WTC11 (cell line): Measurements from ENCODE around the gene TECRL. TPM values are rescaled to one million over a fixed set of nuclear protein-coding genes. Genes with fewer than 3 reads are reported as not detected.

Source experiments
- ATAC-seq: fragments of 200-7000 bp; cut with Tn5 transposase; 2 replicates; pipeline ENCODE4 v1.10.0; 2021; ENCODE audit warnings: mild to moderate bottlenecking, moderate library complexity
- CTCF ChIA-PET: fragments of 300-600 bp; sonication (Branson Sonifier 250); formaldehyde crosslinking; loops from one replicate; lab custom pipeline; 2021; ENCODE audit warnings: antibody characterized with exemption; lab: Charles Lee
- POLR2A ChIA-PET: fragments of 350-600 bp; sonication (Branson Sonifier 250); formaldehyde crosslinking; loops from one replicate; lab custom pipeline; 2021; ENCODE audit warnings: antibody characterized with exemption; lab: Charles Lee
- DNase-seq: peaks from one replicate; pipeline ENCODE4 v3.0.0; 2021; ENCODE audit warnings: low spot score
- H3K27ac Mint-ChIP-seq: 2 replicates; pipeline ENCODE4 v1.8.0; 2021; ENCODE audit warnings: mixed read lengths
- H3K27me3 Mint-ChIP-seq: 2 replicates; pipeline ENCODE4 v1.8.0; 2021; ENCODE audit warnings: low read depth, mild to moderate bottlenecking, moderate library complexity, mixed read lengths
- H3K36me3 Mint-ChIP-seq: 2 replicates; pipeline ENCODE4 v1.8.0; 2021; ENCODE audit warnings: mixed read lengths
- H3K4me1 Mint-ChIP-seq: 2 replicates; pipeline ENCODE4 v1.8.0; 2022; ENCODE audit warnings: mixed read lengths
- H3K4me3 Mint-ChIP-seq: 2 replicates; pipeline ENCODE4 v1.8.0; 2021; ENCODE audit warnings: mild to moderate bottlenecking, moderate library complexity, mixed read lengths
- H3K9me3 Mint-ChIP-seq: 2 replicates; pipeline ENCODE4 v1.8.0; 2021; ENCODE audit warnings: mixed read lengths
- ATF1 ChIP-seq: sonication (generic); formaldehyde crosslinking; IDR thresholded peaks from 2 replicates; pipeline ENCODE4 v1.8.1; 2023; ENCODE audit warnings: mild to moderate bottlenecking, moderate library complexity, missing genetic modification reagents
- ATF2 ChIP-seq: sonication (generic); formaldehyde crosslinking; IDR thresholded peaks from 2 replicates; pipeline ENCODE4 v1.8.1; 2022; ENCODE audit warnings: low read depth, missing genetic modification reagents, borderline replicate concordance
- ATF6 ChIP-seq: sonication (generic); formaldehyde crosslinking; IDR thresholded peaks from 2 replicates; pipeline ENCODE4 v1.8.1; 2023; ENCODE audit warnings: mild to moderate bottlenecking, missing genetic modification reagents
- CREB1 ChIP-seq: sonication (generic); formaldehyde crosslinking; IDR thresholded peaks from 2 replicates; pipeline ENCODE4 v1.8.0; 2023; ENCODE audit warnings: mild to moderate bottlenecking, missing genetic modification reagents
- E2F5 ChIP-seq: sonication (generic); formaldehyde crosslinking; IDR thresholded peaks from 2 replicates; pipeline ENCODE4 v1.8.1; 2022; ENCODE audit warnings: mild to moderate bottlenecking, moderate library complexity, missing genetic modification reagents
- FOXJ3 ChIP-seq: sonication (generic); formaldehyde crosslinking; IDR thresholded peaks from 2 replicates; pipeline ENCODE4 v1.9.0; 2021; ENCODE audit warnings: missing genetic modification reagents, mild to moderate bottlenecking, borderline replicate concordance
- GABPB1 ChIP-seq: sonication (generic); formaldehyde crosslinking; IDR thresholded peaks from 2 replicates; pipeline ENCODE4 v1.8.1; 2023; ENCODE audit warnings: mild to moderate bottlenecking, missing genetic modification reagents
- HMGXB4 ChIP-seq: sonication (generic); formaldehyde crosslinking; IDR thresholded peaks from 2 replicates; pipeline ENCODE4 v1.8.1; 2023; ENCODE audit warnings: mild to moderate bottlenecking, moderate library complexity, missing genetic modification reagents
- IRF1 ChIP-seq: sonication (generic); formaldehyde crosslinking; IDR thresholded peaks from 2 replicates; pipeline ENCODE4 v1.8.0; 2023; ENCODE audit warnings: missing genetic modification reagents
- IRF2 ChIP-seq: sonication (generic); formaldehyde crosslinking; IDR thresholded peaks from 2 replicates; pipeline ENCODE4 v1.8.0; 2022; ENCODE audit warnings: low read depth, missing genetic modification reagents, borderline replicate concordance
- NFE2L1 ChIP-seq: sonication (generic); formaldehyde crosslinking; IDR thresholded peaks from 2 replicates; pipeline ENCODE4 v1.8.1; 2023; ENCODE audit warnings: missing genetic modification reagents
- NR1H2 ChIP-seq: sonication (generic); formaldehyde crosslinking; IDR thresholded peaks from 2 replicates; pipeline ENCODE4 v1.9.0; 2021; ENCODE audit warnings: mild to moderate bottlenecking, moderate library complexity, missing genetic modification reagents
- SMAD4 ChIP-seq: sonication (generic); formaldehyde crosslinking; IDR thresholded peaks from 2 replicates; pipeline ENCODE4 v1.8.0; 2022; ENCODE audit warnings: mild to moderate bottlenecking, missing genetic modification reagents
- USF1 ChIP-seq: sonication (generic); formaldehyde crosslinking; IDR thresholded peaks from 2 replicates; pipeline ENCODE4 v1.8.0; 2022; ENCODE audit warnings: mild to moderate bottlenecking, missing genetic modification reagents
- USF2 ChIP-seq: sonication (generic); formaldehyde crosslinking; IDR thresholded peaks from 2 replicates; pipeline ENCODE4 v1.8.1; 2023; ENCODE audit warnings: mild to moderate bottlenecking, missing genetic modification reagents, moderate library complexity
- ZBTB43 ChIP-seq: sonication (generic); formaldehyde crosslinking; IDR thresholded peaks from 2 replicates; pipeline ENCODE4 v1.8.1; 2023; ENCODE audit warnings: mild to moderate bottlenecking, missing genetic modification reagents
- ZNF263 ChIP-seq: sonication (generic); formaldehyde crosslinking; IDR thresholded peaks from 2 replicates; pipeline ENCODE4 v1.8.1; 2022; ENCODE audit warnings: low read depth, mild to moderate bottlenecking, moderate library complexity, missing genetic modification reagents
- total RNA-seq: library from RNA; stranded (reverse); gene quantifications from 3 replicates; pipeline ENCODE4 v1.2.3, GENCODE V29; 2021

Gene TECRL
- total RNA-seq, 1 experiment from 2014 or later: not detected

- ChIA-PET POLR2A (no interaction called here), CTCF (no interaction called here)
- peaks cover 10% of the 10 kb centered on the region for H3K36me3 Mint-ChIP-seq
- no peak overlapping the region for H3K27ac Mint-ChIP-seq
- TF ChIP-seq IRF1 (CRISPR knock-in tag): no peak
- TF ChIP-seq USF1 (CRISPR knock-in tag): no peak
- no peak for TF ChIP-seq CREB1 (CRISPR knock-in tag)
- no peak for TF ChIP-seq NFE2L1 (CRISPR knock-in tag)
- TF ChIP-seq USF2: no peak
- no peak for TF ChIP-seq GABPB1
- TF ChIP-seq ZBTB43 (CRISPR knock-in tag): no peak
- no peak for TF ChIP-seq SMAD4 (CRISPR knock-in tag)
- TF ChIP-seq ATF2 (CRISPR knock-in tag): no peak
- no peak for TF ChIP-seq ATF6
- no peak for TF ChIP-seq ATF1
- TF ChIP-seq NR1H2 (CRISPR knock-in tag): no peak
- TF ChIP-seq FOXJ3 (CRISPR knock-in tag): no peak
- TF ChIP-seq E2F5: no peak
- no peak for TF ChIP-seq IRF2 (CRISPR knock-in tag)
- TF ChIP-seq HMGXB4: no peak
- no peak for TF ChIP-seq ZNF263 (CRISPR knock-in tag)
- peaks cover 9% of the 10 kb centered on the region for H3K4me1 Mint-ChIP-seq
- H3K4me3 Mint-ChIP-seq: no peak overlapping the region
- peaks cover 34% of the 10 kb centered on the region for H3K9me3 Mint-ChIP-seq
- ATAC-seq (no peak), DNase-seq (no peak)
- no peaks in the 10 kb centered on the region; the same call in 1 of the 2 replicates for H3K27me3 Mint-ChIP-seq
Measured at GRCh38 chr4:64248186-64248585, 161.1 kb downstream of the TECRL start.
